AML-193 (cell line): ENCODE measurements around the gene FAM168A.

Experiments used
- DNase-seq, 2 experiments: peaks; one replicate each; lab custom pipeline; 2025; lab: John Stamatoyannopoulos, UW

Gene FAM168A

GRCh38 chr11:73367482-73368024, 230.4 kb downstream of the FAM168A start:
- DNase-seq = no peak

- no peak for DNase-seq
Measured at GRCh38 chr11:73366953-73367352, 231.0 kb downstream of the FAM168A start.

- peak; percentile 12 to 41 for DNase-seq
Measured at GRCh38 chr11:73366265-73366610, 231.7 kb downstream of the FAM168A start.

- DNase-seq = no peak
Measured at GRCh38 chr11:73365352-73366264, 232.3 kb downstream of the FAM168A start.

- no peak for DNase-seq
Measured at GRCh38 chr11:73363147-73363546, 234.8 kb downstream of the FAM168A start.

- DNase-seq = no peak
Measured at GRCh38 chr11:73361953-73362776, 235.7 kb downstream of the FAM168A start.

GRCh38 chr11:73360743-73361369, 237.1 kb downstream of the FAM168A start:
- DNase-seq = no peak

- DNase-seq = peak; percentile 9 to 10
Measured at GRCh38 chr11:73359930-73360742, 237.8 kb downstream of the FAM168A start.

- DNase-seq = no peak
Measured at GRCh38 chr11:73359341-73359740, 238.6 kb downstream of the FAM168A start.

- DNase-seq = no peak
Measured at GRCh38 chr11:73358071-73358470, 239.8 kb downstream of the FAM168A start.

GRCh38 chr11:73356979-73357860, 240.7 kb downstream of the FAM168A start:
- DNase-seq = no peak

- DNase-seq = no peak
Measured at GRCh38 chr11:73355109-73355508, 242.8 kb downstream of the FAM168A start.

- DNase-seq = no peak
Measured at GRCh38 chr11:73353422-73353821, 244.5 kb downstream of the FAM168A start.

GRCh38 chr11:73350908-73351636, 246.8 kb downstream of the FAM168A start:
- DNase-seq = peak; percentile 76 to 80
